Stimulated activated CD8-positive, alpha-beta memory T cell treated with anti-CD3 and anti-CD28 coated beads, Interleukin-7, amount 100 ng/mL, for 4 hours (primary cell): Measurements from ENCODE around the gene PARP3.

Experiments
- DNase-seq, 2 donors: peaks; one replicate each; pipeline ENCODE4 v3.0.0-alpha.2; 2020; ENCODE audit warnings: low read depth in 2 of 2

PARP3 gene

GRCh38 chr3:51934139-51934850, 7.9 kb upstream of the PARP3 start:
- DNase-seq = no peak

- DNase-seq = no peak
These were observed 6.9 kb upstream of the PARP3 start for GRCh38 chr3:51934991-51935885.

- DNase-seq = no peak
These were observed 6.0 kb upstream of the PARP3 start for GRCh38 chr3:51935886-51936755.

GRCh38 chr3:51937014-51937413, 5.1 kb upstream of the PARP3 start:
- no peak for DNase-seq

- no peak for DNase-seq
These were observed 4.3 kb upstream of the PARP3 start for GRCh38 chr3:51937611-51938450.

- no peak for DNase-seq
These were observed 3.3 kb upstream of the PARP3 start for GRCh38 chr3:51938780-51939425.

- no peak for DNase-seq
These were observed 1.3 kb upstream of the PARP3 start for GRCh38 chr3:51940648-51941462.

- DNase-seq = no peak
These were observed 733 bp upstream of the PARP3 start for GRCh38 chr3:51941463-51941797.

- peak; percentile 43 to 50 for DNase-seq
These were observed 664 bp downstream of the PARP3 start for GRCh38 chr3:51942603-51943450.

- no peak for DNase-seq
These were observed 1.6 kb downstream of the PARP3 start for GRCh38 chr3:51943451-51944391.

- no peak for DNase-seq
These were observed 2.4 kb downstream of the PARP3 start for GRCh38 chr3:51944451-51945021.

- DNase-seq = no peak
These were observed 3.1 kb downstream of the PARP3 start for GRCh38 chr3:51945031-51945840.

- DNase-seq = no peak
These were observed 4.0 kb downstream of the PARP3 start for GRCh38 chr3:51945926-51946705.

- DNase-seq = no peak
These were observed 4.6 kb downstream of the PARP3 start for GRCh38 chr3:51946796-51947195.

- no peak for DNase-seq
These were observed 5.2 kb downstream of the PARP3 start for GRCh38 chr3:51947215-51947900.
